Esophagus squamous epithelium (tissue), 5 donors: ENCODE results near the gene VRK2. TPM values are rescaled to one million over a fixed set of nuclear protein-coding genes. Genes with fewer than 3 reads are reported as not detected.

Experiments
- DNase-seq: peaks from one replicate; lab custom pipeline; 2025; lab: John Stamatoyannopoulos, UW
- H3K27ac ChIP-seq, 4 donors: fragments of 200-600 bp; sonication (generic); one replicate each; pipeline ENCODE4 v1.5.1; 2016 to 2019; ENCODE audit warnings: mild to moderate bottlenecking in 1 of 4
- H3K27me3 ChIP-seq, 4 donors: fragments of 200-600 bp; sonication (generic); 1 replicate in 3 of 4; 2 replicates in 1 of 4; pipeline versions ENCODE4 v1.5.1 to v1.6.0; 2017 to 2021; ENCODE audit warnings: antibody characterized with exemption in 1 of 4
- H3K36me3 ChIP-seq, 3 donors: fragments of 200-600 bp; sonication (generic); one replicate each; pipeline ENCODE4 v1.5.1; 2016 to 2019
- H3K4me1 ChIP-seq, 3 donors: fragments of 200-600 bp; sonication (generic); one replicate each; pipeline ENCODE4 v1.5.1; 2017 to 2019
- H3K4me3 ChIP-seq, 4 donors: fragments of 200-600 bp; sonication (generic); 1 replicate in 3 of 4; 2 replicates in 1 of 4; pipeline ENCODE4 v1.5.1; 2016 to 2019; ENCODE audit warnings: mild to moderate bottlenecking in 2 of 4, moderate library complexity in 1 of 4
- H3K9me3 ChIP-seq, 3 donors: fragments of 200-600 bp; sonication (generic); one replicate each; pipeline ENCODE4 v1.5.1; 2016 to 2019
- CTCF ChIP-seq, 6 experiments: fragments of 450-650 bp in 4 of 6; fragments of 200-600 bp in 2 of 6; sonication (generic) in 2 of 6; IDR thresholded peaks; one replicate each; pipeline ENCODE4 v1.5.1; 2016 to 2019; ENCODE audit warnings: antibody characterized with exemption in 6 of 6, mild to moderate bottlenecking in 4 of 6, moderate library complexity in 4 of 6
- POLR2A ChIP-seq, 4 donors: fragments of 450-650 bp; IDR thresholded peaks; one replicate each; pipeline ENCODE4 v1.6.1; 2017; ENCODE audit warnings: antibody characterized with exemption in 4 of 4, mild to moderate bottlenecking in 4 of 4, moderate library complexity in 3 of 4
- WGBS, 2 donors: methylation state at CpG; one replicate each; pipeline ENCODE4 v1.1.5; 2018; 5-methylcytosine and 5-hydroxymethylcytosine counted together
- intact Hi-C: fragments of 100-400 bp; cut with DNase I; formaldehyde crosslinking; loops from one replicate; pipeline ENCODE4 v1.15.0; 2022
- total RNA-seq, 4 donors: library from RNA; depleted of rRNA; stranded (reverse); fragments of >200 nt; gene quantifications; one replicate each; pipeline ENCODE4 v1.1.0, GENCODE V29; 2016
- donor health status: DM: yes; HTN: yes; CAD: no.

Gene VRK2
- total RNA-seq, 4 donors from 2014 or later, result 17.9 to 33.6 (median 25.7) TPM

- H3K4me3 ChIP-seq, result no peak overlapping the region
- H3K9me3 ChIP-seq, result no peaks in the 10 kb centered on the region
- H3K36me3 ChIP-seq, result peaks cover 0 to 55% (median 0%) of the 10 kb centered on the region in 3 donors
- DNase-seq, result no peak
- H3K27ac ChIP-seq, result no peak overlapping the region
- intact Hi-C loops, result no loop called here
- no peaks in the 10 kb centered on the region for H3K27me3 ChIP-seq
- TF ChIP-seq POLR2A (IDR thresholded peaks at IDR 0.05), result no peak
- no peak for TF ChIP-seq CTCF (IDR thresholded peaks at IDR 0.05)
- WGBS, 2 donors, result 50 to 67% methylated on average over 1 of the region's 1 CpG
- peaks cover 0 to 9% (median 0%) of the 10 kb centered on the region in 3 donors for H3K4me1 ChIP-seq
These were observed 6.4 kb downstream of the VRK2 start for GRCh38 chr2:58052978-58053377.

- intact Hi-C loops, result no loop called here
- Histone ChIP-seq H3K36me3 (peaks cover 0 to 63% (median 0%) of the 10 kb centered on the region in 3 donors), H3K9me3 (no peaks in the 10 kb centered on the region), H3K4me1 (no peaks in the 10 kb centered on the region), H3K4me3 (no peak overlapping the region), H3K27me3 (no peaks in the 10 kb centered on the region), H3K27ac (no peak overlapping the region)
- TF ChIP-seq CTCF (IDR thresholded peaks at IDR 0.05) (no peak), POLR2A (IDR thresholded peaks at IDR 0.05) (no peak)
- no peak for DNase-seq
These were observed 7.7 kb downstream of the VRK2 start for GRCh38 chr2:58054264-58054663.

GRCh38 chr2:58055033-58055786 lies 8.6 kb downstream of the VRK2 start:
- 72 to 75% methylated on average over 2 of the region's 2 CpGs for WGBS, 2 donors
- intact Hi-C loops, result no loop called here
- no peaks in the 10 kb centered on the region for H3K27me3 ChIP-seq
- DNase-seq, result no peak
- no peaks in the 10 kb centered on the region for H3K9me3 ChIP-seq
- H3K27ac ChIP-seq, result no peak overlapping the region
- TF ChIP-seq POLR2A (IDR thresholded peaks at IDR 0.05), result no peak
- no peak for TF ChIP-seq CTCF (IDR thresholded peaks at IDR 0.05)
- H3K4me3 ChIP-seq, result no peak overlapping the region
- H3K36me3 ChIP-seq, result peaks cover 0 to 58% (median 0%) of the 10 kb centered on the region in 3 donors
- H3K4me1 ChIP-seq, result no peaks in the 10 kb centered on the region

GRCh38 chr2:58056192-58056916 lies 9.7 kb downstream of the VRK2 start:
- Histone ChIP-seq H3K4me3 (no peak overlapping the region), H3K9me3 (no peaks in the 10 kb centered on the region), H3K4me1 (no peaks in the 10 kb centered on the region), H3K27ac (no peak overlapping the region), H3K27me3 (no peaks in the 10 kb centered on the region), H3K36me3 (peaks cover 0 to 50% (median 0%) of the 10 kb centered on the region in 3 donors)
- intact Hi-C loops, result no loop called here
- no peak for DNase-seq
- TF ChIP-seq CTCF (IDR thresholded peaks at IDR 0.05) (no peak), POLR2A (IDR thresholded peaks at IDR 0.05) (no peak)
- WGBS, 2 donors, result 90 to 92% methylated on average over 9 of the region's 9 CpGs
